HepG2 (cell line): ENCODE data around the gene CD3D. TPM values are rescaled to one million over a fixed set of nuclear protein-coding genes. Genes with fewer than 3 reads are reported as not detected.

Source experiments
- ATAC-seq: fragments of 200-7000 bp; cut with Tn5 transposase; 3 replicates; pipeline ENCODE4 v1.9.1; 2020; ENCODE audit warnings: mild to moderate bottlenecking, moderate library complexity
- BruUV-seq: library from RNA; stranded (reverse); fragments of 400-500 nt; replicated peaks from 2 replicates; lab custom pipeline; 2021; lab: Mats Ljungman, UMichigan
- CTCF ChIA-PET: fragments of 300-600 bp; formaldehyde crosslinking; extraction: SDS; loops from one replicate; lab custom pipeline; 2021; ENCODE audit warnings: low total read pairs, inconsistent platforms, low intra/inter-chr PET ratio; lab: Yijun Ruan, JAX
- POLR2A ChIA-PET: fragments of 350-600 bp; sonication (Branson Sonifier 250); formaldehyde crosslinking; loops from one replicate; lab custom pipeline; 2020; ENCODE audit warnings: antibody characterized with exemption, inconsistent platforms; lab: Yijun Ruan, JAX
- DNase-seq: peaks from one replicate; pipeline ENCODE4 v3.0.0-alpha.2; 2015; ENCODE audit warnings: low spot score
- FAIRE-seq: peaks from 3 replicates; lab custom pipeline; 2011; peaks lifted over from hg19 to GRCh38; lab: Jason Lieb, UNC
- H2AFZ ChIP-seq: one replicate; pipeline ENCODE4 v1.6.1; 2011; ENCODE audit warnings: low read length, inconsistent platforms
- H3K27ac ChIP-seq: fragments of 300-600 bp; 3 replicates; pipeline ENCODE4 v1.8.0; 2011; ENCODE audit warnings: mixed run types, mild to moderate bottlenecking, mixed read lengths, low read length, inconsistent platforms; ENCODE audit not compliant: insufficient read depth; ENCODE audit errors: extremely low read length
- H3K27me3 ChIP-seq, 2 experiments: fragments of 200-600 bp in 1 of 2; 2 replicates in 1 of 2; 3 replicates in 1 of 2; pipeline versions ENCODE4 v1.6.0 to v1.8.0; 2011; ENCODE audit warnings: low read length in 2 of 2, mild to moderate bottlenecking in 2 of 2, moderate library complexity in 2 of 2, inconsistent platforms in 1 of 2; ENCODE audit not compliant: insufficient read depth in 2 of 2, control insufficient read depth in 1 of 2
- H3K36me3 ChIP-seq, 2 experiments: fragments of 200-600 bp in 1 of 2; replicated peaks in 1 of 2; 2 replicates in 1 of 2; 3 replicates in 1 of 2; pipeline versions ENCODE4 v1.5.1 to v1.8.0; 2011; ENCODE audit warnings: low read length in 2 of 2, inconsistent platforms in 1 of 2; ENCODE audit not compliant: insufficient read depth in 2 of 2, control insufficient read depth in 1 of 2
- H3K4me1 ChIP-seq: 2 replicates; pipeline ENCODE4 v1.5.1; 2012; ENCODE audit warnings: low read length, inconsistent platforms; ENCODE audit not compliant: insufficient read depth
- H3K4me2 ChIP-seq: 2 replicates; pipeline ENCODE4 v1.6.0; 2011; ENCODE audit warnings: low read depth, low read length, inconsistent platforms
- H3K4me3 ChIP-seq, 3 experiments: fragments of 200-600 bp in 1 of 3; sonication (generic), shearing (Covaris generic) in 1 of 3; replicated peaks in 1 of 3; 2 replicates each; pipeline ENCODE4 v1.5.1; 2011 to 2016; ENCODE audit warnings: low read length in 3 of 3, inconsistent platforms in 2 of 3, low read depth in 2 of 3, mild to moderate bottlenecking in 2 of 3, control low read depth in 1 of 3, mixed read lengths in 1 of 3; ENCODE audit not compliant: insufficient read depth in 1 of 3
- H3K79me2 ChIP-seq: one replicate; pipeline ENCODE4 v1.6.1; 2011; ENCODE audit warnings: low read length, inconsistent platforms; ENCODE audit not compliant: insufficient read depth
- H3K9ac ChIP-seq: 2 replicates; pipeline ENCODE4 v1.6.0; 2011; ENCODE audit warnings: mild to moderate bottlenecking, low read depth, low read length, inconsistent platforms; ENCODE audit not compliant: insufficient read depth
- H3K9me3 ChIP-seq: 2 replicates; pipeline ENCODE4 v1.5.1; 2012; ENCODE audit warnings: mild to moderate bottlenecking, low read length
- H4K20me1 ChIP-seq: 2 replicates; pipeline ENCODE4 v1.6.0; 2011; ENCODE audit warnings: inconsistent platforms, mild to moderate bottlenecking, low read length, moderate library complexity; ENCODE audit not compliant: insufficient read depth
- RFX1 ChIP-seq: fragments of 450-650 bp; IDR thresholded peaks from 2 replicates; pipeline ENCODE4 v1.6.1; 2017
- ZKSCAN8 ChIP-seq: IDR thresholded peaks from 2 replicates; pipeline ENCODE4 v1.6.1; 2016; ENCODE audit warnings: borderline replicate concordance, missing genetic modification reagents, missing compliant biosample characterization
- ZNF713 ChIP-seq: sonication (generic); formaldehyde crosslinking; IDR thresholded peaks from 2 replicates; pipeline ENCODE4 v1.4.0; 2020; ENCODE audit warnings: mild to moderate bottlenecking, missing genetic modification reagents
- ZNF737 ChIP-seq: sonication (generic); formaldehyde crosslinking; IDR thresholded peaks from 2 replicates; pipeline ENCODE4 v1.5.0; 2020; ENCODE audit warnings: missing genetic modification reagents, mild to moderate bottlenecking, borderline replicate concordance
- WGBS: methylation state at CpG from one replicate; pipeline ENCODE4 v1.1.6; 2017; ENCODE audit warnings: low lambda C conversion rate; 5-methylcytosine and 5-hydroxymethylcytosine counted together
- in situ Hi-C: cut with HindIII; loops from 2 replicates; pipeline ENCODE4 v1.10.0; 2017; ENCODE audit warnings: low pct_unique_long_range_greater_than_20kb; ENCODE audit not compliant: extremely low pct_ligation_motif_present
- intact Hi-C: fragments of 100-400 bp; cut with micrococcal nuclease; formaldehyde crosslinking; loops from one replicate; pipeline ENCODE4 v1.10.0; 2022; ENCODE audit not compliant: unreplicated experiment
- polyA plus RNA-seq, 8 experiments: library from polyadenylated mRNA; depleted of rRNA in 3 of 8; stranded (reverse) in 7 of 8; unstranded in 1 of 8; fragments of >200 nt; fragmentation: Illumina TruSeq in 4 of 8; extraction: Trizol in 4 of 8; gene quantifications; 2 replicates each; pipeline versions ENCODE4 v1.2.1 to v1.2.3, GENCODE V29; 2011 to 2016; ENCODE audit warnings: low read depth in 4 of 8, missing spikeins in 1 of 8, mixed read lengths in 1 of 8; ENCODE audit not compliant: insufficient read depth in 1 of 8
- total RNA-seq, 5 experiments: library from RNA; depleted of rRNA; stranded (reverse); fragments of >200 nt; fragmentation: Illumina TruSeq; extraction: Trizol; gene quantifications; 2 replicates each; pipeline ENCODE4 v1.2.3, GENCODE V29; 2016; ENCODE audit warnings: low read depth in 1 of 5
- TF ChIP-seq, protein P1 (sequence below): sonication (generic); formaldehyde crosslinking; IDR thresholded peaks from 2 replicates; pipeline ENCODE4 v1.5.1; 2020; ENCODE audit warnings: mild to moderate bottlenecking, moderate library complexity, missing genetic modification reagents
- TF ChIP-seq, protein P2 (sequence below): IDR thresholded peaks from 2 replicates; pipeline ENCODE4 v1.6.1; 2016

CD3D gene
- total and polyA plus RNA-seq, 2 of the 13 experiments (the other 11 are each of a cell fraction or from before 2014, with no cell fraction given), result 0.66 to 6.6 TPM

DNA sequence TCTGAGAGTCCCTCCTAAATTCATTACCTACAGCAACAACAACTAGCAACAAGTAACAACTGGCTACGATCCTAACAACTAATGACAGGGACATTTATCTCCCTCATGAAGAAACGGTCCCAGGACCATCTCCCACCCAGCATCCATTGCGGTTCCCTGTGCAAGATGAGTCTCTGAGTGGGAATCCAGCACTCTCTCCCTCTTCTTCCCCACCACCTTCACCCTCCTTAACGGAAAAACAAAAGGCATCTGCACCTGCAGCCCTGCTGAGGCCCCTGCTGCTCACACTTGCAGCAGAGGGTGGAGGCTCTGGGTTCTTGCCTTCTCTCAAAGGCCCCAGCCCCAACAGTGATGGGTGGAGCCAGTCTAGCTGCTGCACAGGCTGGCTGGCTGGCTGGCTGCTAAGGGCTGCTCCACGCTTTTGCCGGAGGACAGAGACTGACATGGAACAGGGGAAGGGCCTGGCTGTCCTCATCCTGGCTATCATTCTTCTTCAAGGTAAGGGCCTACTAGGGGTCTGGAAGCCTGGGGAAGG, 1.5 kb upstream of the CD3D start, which contains the start of gene CD3G:
CD3G (plus strand) TSS at position 364 of the 535 bp plus-strand sequence; CDS start at position 444, 80 bp downstream.
- DNase-seq (no peak), FAIRE-seq (no peak), ATAC-seq (no peak)
- Histone ChIP-seq H3K4me1 (peaks cover 22% of the 10 kb centered on the region), H3K27ac (no peak within 1 kb of the TSS), H3K27me3 (peaks cover 3 to 32% of the 10 kb centered on the region in 2 experiments; a peak in 3 of 5 replicates), H3K9me3 (no peaks in the 10 kb centered on the region), H3K9ac (no peak within 1 kb of the TSS), H3K79me2 (no peaks in the 10 kb centered on the region), H4K20me1 (no peaks in the 10 kb centered on the region), H2AFZ (no peak within 1 kb of the TSS), H3K4me2 (no peak within 1 kb of the TSS), H3K4me3 (no peak within 1 kb of the TSS), H3K36me3 (no peaks in the 10 kb centered on the region)
- WGBS, result 43% methylated on average over 6 of the region's 6 CpGs
- TF ChIP-seq, protein P1, sequence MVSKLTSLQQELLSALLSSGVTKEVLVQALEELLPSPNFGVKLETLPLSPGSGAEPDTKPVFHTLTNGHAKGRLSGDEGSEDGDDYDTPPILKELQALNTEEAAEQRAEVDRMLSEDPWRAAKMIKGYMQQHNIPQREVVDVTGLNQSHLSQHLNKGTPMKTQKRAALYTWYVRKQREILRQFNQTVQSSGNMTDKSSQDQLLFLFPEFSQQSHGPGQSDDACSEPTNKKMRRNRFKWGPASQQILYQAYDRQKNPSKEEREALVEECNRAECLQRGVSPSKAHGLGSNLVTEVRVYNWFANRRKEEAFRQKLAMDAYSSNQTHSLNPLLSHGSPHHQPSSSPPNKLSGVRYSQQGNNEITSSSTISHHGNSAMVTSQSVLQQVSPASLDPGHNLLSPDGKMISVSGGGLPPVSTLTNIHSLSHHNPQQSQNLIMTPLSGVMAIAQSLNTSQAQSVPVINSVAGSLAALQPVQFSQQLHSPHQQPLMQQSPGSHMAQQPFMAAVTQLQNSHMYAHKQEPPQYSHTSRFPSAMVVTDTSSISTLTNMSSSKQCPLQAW (CRISPR knock-in tag), result no peak
- TF ChIP-seq ZNF713 (CRISPR knock-in tag), result no peak
- TF ChIP-seq RFX1, result no peak
- no peak for TF ChIP-seq ZNF737 (CRISPR knock-in tag)
- no peak for TF ChIP-seq ZKSCAN8 (CRISPR knock-in tag)
- TF ChIP-seq, protein P2, sequence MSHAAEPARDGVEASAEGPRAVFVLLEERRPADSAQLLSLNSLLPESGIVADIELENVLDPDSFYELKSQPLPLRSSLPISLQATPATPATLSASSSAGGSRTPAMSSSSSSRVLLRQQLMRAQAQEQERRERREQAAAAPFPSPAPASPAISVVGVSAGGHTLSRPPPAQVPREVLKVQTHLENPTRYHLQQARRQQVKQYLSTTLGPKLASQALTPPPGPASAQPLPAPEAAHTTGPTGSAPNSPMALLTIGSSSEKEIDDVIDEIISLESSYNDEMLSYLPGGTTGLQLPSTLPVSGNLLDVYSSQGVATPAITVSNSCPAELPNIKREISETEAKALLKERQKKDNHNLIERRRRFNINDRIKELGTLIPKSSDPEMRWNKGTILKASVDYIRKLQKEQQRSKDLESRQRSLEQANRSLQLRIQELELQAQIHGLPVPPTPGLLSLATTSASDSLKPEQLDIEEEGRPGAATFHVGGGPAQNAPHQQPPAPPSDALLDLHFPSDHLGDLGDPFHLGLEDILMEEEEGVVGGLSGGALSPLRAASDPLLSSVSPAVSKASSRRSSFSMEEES (CRISPR knock-in tag), result no peak
- no TSS peak for BruUV-seq
- intact Hi-C loops (no loop called here), in situ Hi-C loops (no loop called here)
- ChIA-PET CTCF (no interaction called here), POLR2A (no interaction called here)
